Neural progenitor cell (in vitro differentiated cells): ENCODE results near the gene PBX1. TPM values are rescaled to one million over a fixed set of nuclear protein-coding genes. Genes with fewer than 3 reads are reported as not detected.

Source experiments
- DNase-seq: peaks from one replicate; pipeline ENCODE4 v3.0.0-alpha.2; 2016; ENCODE audit warnings: low spot score
- H2AFZ ChIP-seq: fragments of 200-600 bp; sonication (generic); replicated peaks from 2 replicates; pipeline ENCODE4 v1.6.1; 2016; ENCODE audit warnings: antibody characterized with exemption
- H3F3A ChIP-seq: fragments of 200-600 bp; sonication (generic); 2 replicates; pipeline ENCODE4 v1.6.1; 2016; ENCODE audit warnings: antibody characterized with exemption, low read depth
- H3K27ac ChIP-seq: fragments of 200-600 bp; sonication (generic); 2 replicates; pipeline ENCODE4 v1.5.1; 2016; ENCODE audit warnings: mild to moderate bottlenecking
- H3K27me3 ChIP-seq: fragments of 200-600 bp; sonication (generic); 2 replicates; pipeline ENCODE4 v1.6.1; 2016; ENCODE audit warnings: mild to moderate bottlenecking, moderate library complexity
- H3K36me3 ChIP-seq: fragments of 200-600 bp; sonication (generic); 2 replicates; pipeline ENCODE4 v1.5.1; 2016
- H3K4me1 ChIP-seq: fragments of 200-600 bp; sonication (generic); 2 replicates; pipeline ENCODE4 v1.6.1; 2016; ENCODE audit warnings: mixed run types
- H3K4me2 ChIP-seq: fragments of 200-600 bp; sonication (generic); 2 replicates; pipeline ENCODE4 v1.6.1; 2016
- H3K4me3 ChIP-seq: fragments of 200-600 bp; sonication (generic); 2 replicates; pipeline ENCODE4 v1.5.1; 2016
- H3K79me2 ChIP-seq: fragments of 200-600 bp; sonication (generic); 2 replicates; pipeline ENCODE4 v1.6.1; 2016; ENCODE audit warnings: low read depth
- H3K9ac ChIP-seq: fragments of 200-600 bp; sonication (generic); 2 replicates; pipeline ENCODE4 v1.6.1; 2016
- H3K9me3 ChIP-seq: fragments of 200-600 bp; sonication (generic); 2 replicates; pipeline ENCODE4 v1.5.1; 2016; ENCODE audit warnings: low read depth
- H4K20me1 ChIP-seq: fragments of 200-600 bp; sonication (generic); 2 replicates; pipeline ENCODE4 v1.6.1; 2016; ENCODE audit warnings: low read depth
- H3K27ac Mint-ChIP-seq: 3 replicates; pipeline ENCODE4 v1.8.0; 2021; ENCODE audit warnings: mixed read lengths
- H3K27me3 Mint-ChIP-seq: 2 replicates; pipeline ENCODE4 v1.8.0; 2022; ENCODE audit warnings: low read depth, mild to moderate bottlenecking, inconsistent platforms, moderate library complexity, mixed read lengths; ENCODE audit not compliant: insufficient read depth
- H3K36me3 Mint-ChIP-seq: 3 replicates; pipeline ENCODE4 v1.8.0; 2021; ENCODE audit warnings: mixed read lengths
- H3K4me1 Mint-ChIP-seq: 3 replicates; pipeline ENCODE4 v1.8.0; 2021; ENCODE audit warnings: mixed read lengths
- H3K4me3 Mint-ChIP-seq: 3 replicates; pipeline ENCODE4 v1.8.0; 2021; ENCODE audit warnings: mild to moderate bottlenecking, moderate library complexity, mixed read lengths
- H3K9me3 Mint-ChIP-seq: 3 replicates; pipeline ENCODE4 v1.8.0; 2020; ENCODE audit warnings: mixed read lengths
- CTCF ChIP-seq: fragments of 200-600 bp; sonication (generic); IDR thresholded peaks from 2 replicates; pipeline ENCODE4 v1.5.1; 2017; ENCODE audit warnings: antibody characterized with exemption, mild to moderate bottlenecking
- EZH2 ChIP-seq: fragments of 200-600 bp; sonication (generic); IDR thresholded peaks from 2 replicates; pipeline ENCODE4 v1.6.1; 2017; ENCODE audit warnings: antibody characterized with exemption, mild to moderate bottlenecking, moderate library complexity
- EZH2phosphoT487 ChIP-seq: fragments of 200-600 bp; sonication (generic); IDR thresholded peaks from 2 replicates; pipeline ENCODE4 v1.6.1; 2017; ENCODE audit warnings: antibody characterized with exemption
- total RNA-seq: library from RNA; depleted of rRNA; stranded (reverse); fragments of >200 nt; gene quantifications from 2 replicates; pipeline ENCODE4 v1.2.3, GENCODE V29; 2015; ENCODE audit warnings: low replicate concordance

The PBX1 gene
- total RNA-seq, 1 donor from 2014 or later: 91.1 TPM

- Histone ChIP-seq H3K36me3 (peaks cover 14% of the 10 kb centered on the region), H3K79me2 (peaks cover 100% of the 10 kb centered on the region), H3K9ac (no peak overlapping the region), H3K4me2 (no peak overlapping the region), H3K4me1 (peaks cover 31% of the 10 kb centered on the region), H4K20me1 (peaks cover 61% of the 10 kb centered on the region), H3K27me3 (no peaks in the 10 kb centered on the region), H3K4me3 (no peak overlapping the region), H3F3A (peaks cover 8% of the 10 kb centered on the region), H2AFZ (no peak overlapping the region), H3K9me3 (no peaks in the 10 kb centered on the region), H3K27ac (no peak overlapping the region)
- H3K4me3 Mint-ChIP-seq: no peak overlapping the region
- H3K36me3 Mint-ChIP-seq: peaks cover 61% of the 10 kb centered on the region
- H3K9me3 Mint-ChIP-seq: peaks cover 22% of the 10 kb centered on the region
- TF ChIP-seq EZH2phosphoT487 (no peak), EZH2 (no peak), CTCF (no peak)
- H3K27me3 Mint-ChIP-seq: no peaks in the 10 kb centered on the region
- peaks cover 32% of the 10 kb centered on the region for H3K4me1 Mint-ChIP-seq
- no peak overlapping the region for H3K27ac Mint-ChIP-seq
- DNase-seq: no peak
These were observed 10.3 kb downstream of the PBX1 start for GRCh38 chr1:164569241-164569640.

- no peaks in the 10 kb centered on the region for H3K27me3 Mint-ChIP-seq
- Histone ChIP-seq H3K27ac (no peak overlapping the region), H2AFZ (no peak overlapping the region), H3K27me3 (no peaks in the 10 kb centered on the region), H3K36me3 (peaks cover 14% of the 10 kb centered on the region), H3K9ac (no peak overlapping the region), H3K79me2 (peaks cover 100% of the 10 kb centered on the region), H3K4me1 (peaks cover 28% of the 10 kb centered on the region), H3K9me3 (no peaks in the 10 kb centered on the region), H3F3A (peaks cover 14% of the 10 kb centered on the region), H3K4me3 (no peak overlapping the region), H4K20me1 (peaks cover 61% of the 10 kb centered on the region), H3K4me2 (no peak overlapping the region)
- H3K4me1 Mint-ChIP-seq: peaks cover 29% of the 10 kb centered on the region
- no peak for TF ChIP-seq EZH2
- TF ChIP-seq CTCF: no peak
- no peak for TF ChIP-seq EZH2phosphoT487
- H3K9me3 Mint-ChIP-seq: peaks cover 22% of the 10 kb centered on the region
- no peak for DNase-seq
- H3K4me3 Mint-ChIP-seq: no peak overlapping the region
- H3K36me3 Mint-ChIP-seq: peaks cover 62% of the 10 kb centered on the region
- no peak overlapping the region for H3K27ac Mint-ChIP-seq
These were observed 10.9 kb downstream of the PBX1 start for GRCh38 chr1:164569866-164570265.

GRCh38 chr1:164571333-164571732 is 12.3 kb downstream of the PBX1 start:
- H3K36me3 Mint-ChIP-seq: peaks cover 60% of the 10 kb centered on the region
- TF ChIP-seq EZH2 (no peak), CTCF (no peak), EZH2phosphoT487 (no peak)
- no peak overlapping the region for H3K27ac Mint-ChIP-seq
- Histone ChIP-seq H3K36me3 (peaks cover 14% of the 10 kb centered on the region), H4K20me1 (peaks cover 61% of the 10 kb centered on the region), H3K9me3 (no peaks in the 10 kb centered on the region), H3K4me3 (no peak overlapping the region), H3K27ac (no peak overlapping the region), H3K27me3 (no peaks in the 10 kb centered on the region), H3K4me1 (peaks cover 27% of the 10 kb centered on the region), H3K79me2 (peaks cover 99% of the 10 kb centered on the region), H3K9ac (no peak overlapping the region), H2AFZ (no peak overlapping the region), H3K4me2 (no peak overlapping the region), H3F3A (peaks cover 29% of the 10 kb centered on the region)
- H3K9me3 Mint-ChIP-seq: peaks cover 22% of the 10 kb centered on the region
- H3K4me1 Mint-ChIP-seq: peaks cover 29% of the 10 kb centered on the region
- no peak overlapping the region for H3K4me3 Mint-ChIP-seq
- DNase-seq: no peak
- no peaks in the 10 kb centered on the region for H3K27me3 Mint-ChIP-seq
